ENCODE results near the gene TLR3. TPM values are rescaled to one million over a fixed set of nuclear protein-coding genes. Genes with fewer than 3 reads are reported as not detected.

The TLR3 gene
- total and polyA plus RNA-seq, 10 of the 15 experiments (the other 5 are each of a cell fraction or from before 2014, with no cell fraction given): under 0.01 to 0.05 (median 0.03) TPM; not detected in 7

- TF ChIP-seq RUNX3 (IDR thresholded peaks at IDR 0.05; ENCODE audit: low read length): no peak
- no peak for TF ChIP-seq RELB (IDR thresholded peaks at IDR 0.05; ENCODE audit: low read depth)
- no peak for TF ChIP-seq BHLHE40 (IDR thresholded peaks at IDR 0.05; ENCODE audit: borderline replicate concordance in 1 of 2, low read depth in 2 of 2, low read length in 1 of 2)
- TF ChIP-seq, protein P1, sequence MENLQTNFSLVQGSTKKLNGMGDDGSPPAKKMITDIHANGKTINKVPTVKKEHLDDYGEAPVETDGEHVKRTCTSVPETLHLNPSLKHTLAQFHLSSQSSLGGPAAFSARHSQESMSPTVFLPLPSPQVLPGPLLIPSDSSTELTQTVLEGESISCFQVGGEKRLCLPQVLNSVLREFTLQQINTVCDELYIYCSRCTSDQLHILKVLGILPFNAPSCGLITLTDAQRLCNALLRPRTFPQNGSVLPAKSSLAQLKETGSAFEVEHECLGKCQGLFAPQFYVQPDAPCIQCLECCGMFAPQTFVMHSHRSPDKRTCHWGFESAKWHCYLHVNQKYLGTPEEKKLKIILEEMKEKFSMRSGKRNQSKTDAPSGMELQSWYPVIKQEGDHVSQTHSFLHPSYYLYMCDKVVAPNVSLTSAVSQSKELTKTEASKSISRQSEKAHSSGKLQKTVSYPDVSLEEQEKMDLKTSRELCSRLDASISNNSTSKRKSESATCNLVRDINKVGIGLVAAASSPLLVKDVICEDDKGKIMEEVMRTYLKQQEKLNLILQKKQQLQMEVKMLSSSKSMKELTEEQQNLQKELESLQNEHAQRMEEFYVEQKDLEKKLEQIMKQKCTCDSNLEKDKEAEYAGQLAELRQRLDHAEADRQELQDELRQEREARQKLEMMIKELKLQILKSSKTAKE (IDR thresholded peaks at IDR 0.05; ENCODE audit: low read depth, poor library complexity, severe bottlenecking): no peak
- no peak for TF ChIP-seq BCL11A (IDR thresholded peaks at IDR 0.05; ENCODE audit: low read depth, low read length)
- TF ChIP-seq NFYB (IDR thresholded peaks at IDR 0.05; ENCODE audit: insufficient read depth, low read depth, low read length): no peak
- TF ChIP-seq MEF2B (IDR thresholded peaks at IDR 0.05; ENCODE audit: partially characterized antibody, poor library complexity, severe bottlenecking): no peak
- TF ChIP-seq ASH2L (IDR thresholded peaks at IDR 0.05; ENCODE audit: borderline replicate concordance, low read depth): no peak
- TF ChIP-seq SRF (IDR thresholded peaks at IDR 0.05; ENCODE audit: low read depth in 2 of 2, low read length in 2 of 2): no peak
- POLR2A ChIA-PET: no interaction called here
- Histone ChIP-seq H2AFZ (ENCODE audit: control insufficient read depth, low read depth, low read length) (no peak overlapping the region), H3K27me3 (replicated peaks in 1 of 2; ENCODE audit: control insufficient read depth in 2 of 2, insufficient read depth in 2 of 2, low read length in 1 of 2) (peaks cover 2 to 10% of the 10 kb centered on the region in 2 experiments), H3K9me3 (replicated peaks; ENCODE audit: control insufficient read depth, insufficient read depth, low read length) (no peaks in the 10 kb centered on the region), H3K9ac (ENCODE audit: control insufficient read depth, insufficient read depth, low read length) (no peak overlapping the region), H3K4me1 (ENCODE audit: control insufficient read depth, insufficient read depth, low read length) (peaks cover 3% of the 10 kb centered on the region; the same call in 1 of the 2 replicates), H3K36me3 (ENCODE audit: control insufficient read depth in 2 of 2, insufficient read depth in 2 of 2, low read length in 1 of 2) (no peaks in the 10 kb centered on the region), H4K20me1 (ENCODE audit: control insufficient read depth, insufficient read depth) (no peaks in the 10 kb centered on the region; the same call in 1 of the 2 replicates), H3K79me2 (ENCODE audit: control insufficient read depth, insufficient read depth, low read length) (no peaks in the 10 kb centered on the region), H3K4me3 (no peak overlapping the region), H3K27ac (ENCODE audit: control insufficient read depth, insufficient read depth) (no peak overlapping the region), H3K4me2 (ENCODE audit: control insufficient read depth, insufficient read depth) (no peak overlapping the region)
- RAD21 ChIA-PET (ENCODE audit: unreplicated experiment): no interaction called here
- WGBS (ENCODE audit: insufficient coverage, insufficient replicate concordance, low lambda C conversion rate, missing lambda C conversion rate): 75% methylated on average over 4 of the region's 4 CpGs
- ATAC-seq (no peak), DNase-seq (ENCODE audit: low read depth, low spot score) (no peak), FAIRE-seq (no peak)
- BruUV-seq (replicated peaks): no TSS peak
- in situ Hi-C loops (cut with MboI) (no loop called here), intact Hi-C loops (cut with micrococcal nuclease; ENCODE audit: unreplicated experiment) (no loop called here)
- SMC1A ChIA-PET (ENCODE audit: uncharacterized antibody, unreplicated experiment): interaction anchor here (0.6 to 0.7 kb wide), 2 partner anchors 21 to 285 kb away, joined by 3 to 4 read pairs; no protein-coding TSS in a partner anchor
- CTCF ChIA-PET: no interaction called here
Measured at GRCh38 chr4:186107947-186108346, 39.0 kb downstream of the TLR3 start.
